GM12875 (cell line): ENCODE data around the gene LKAAEAR1.

Source experiments
- H3K4me3 ChIP-seq: one replicate; pipeline ENCODE4 v1.5.1; 2011; ENCODE audit warnings: low read depth, low read length, control low read depth
- CTCF ChIP-seq: IDR thresholded peaks from 2 replicates; pipeline ENCODE4 v1.5.1; 2011; ENCODE audit warnings: low read depth, mild to moderate bottlenecking, control low read depth, inconsistent platforms, low read length, moderate library complexity, borderline replicate concordance; ENCODE audit not compliant: insufficient read depth

Gene LKAAEAR1

GRCh38 chr20:64057628-64058498 is 26.3 kb downstream of the LKAAEAR1 start:
- peak; percentile 95 for TF ChIP-seq CTCF
- H3K4me3 ChIP-seq = no peak overlapping the region

GRCh38 chr20:64056889-64057627 is 27.1 kb downstream of the LKAAEAR1 start:
- H3K4me3 ChIP-seq = no peak overlapping the region
- no peak for TF ChIP-seq CTCF

- TF ChIP-seq CTCF = no peak
- H3K4me3 ChIP-seq = no peak overlapping the region
These were observed 27.6 kb downstream of the LKAAEAR1 start for GRCh38 chr20:64056639-64056888.

- H3K4me3 ChIP-seq = no peak overlapping the region
- no peak for TF ChIP-seq CTCF
These were observed 28.1 kb downstream of the LKAAEAR1 start for GRCh38 chr20:64055893-64056638.

GRCh38 chr20:64055396-64055892 is 28.8 kb downstream of the LKAAEAR1 start:
- TF ChIP-seq CTCF = no peak

GRCh38 chr20:64053841-64054661 is 30.1 kb downstream of the LKAAEAR1 start:
- peak; percentile 35; the same call in 1 of the 2 replicates for TF ChIP-seq CTCF
- H3K4me3 ChIP-seq = no peak overlapping the region

More at GRCh38 chr20:64055396-64055892, 28.8 kb downstream of the LKAAEAR1 start:
- H3K4me3 ChIP-seq = no peak overlapping the region
